B cell (primary cell): ENCODE measurements around the gene GYG2. TPM values are rescaled to one million over a fixed set of nuclear protein-coding genes. Genes with fewer than 3 reads are reported as not detected.

Experiments
- ATAC-seq: fragments of 200-7000 bp; cut with Tn5 transposase; one replicate; pipeline ENCODE4 v1.10.0; 2021; ENCODE audit warnings: low read depth, mild to moderate bottlenecking, moderate number of reproducible peaks, moderate library complexity
- CTCF ChIA-PET: fragments of 350-600 bp; sonication (Branson Sonifier 250); formaldehyde crosslinking; loops from one replicate; lab custom pipeline; 2021; ENCODE audit warnings: antibody characterized with exemption, inconsistent platforms; lab: Charles Lee
- POLR2A ChIA-PET: fragments of 350-600 bp; sonication (Branson Sonifier 250); formaldehyde crosslinking; loops from one replicate; lab custom pipeline; 2021; ENCODE audit warnings: antibody characterized with exemption; lab: Charles Lee
- DNase-seq: peaks from one replicate; pipeline ENCODE4 v3.0.0; 2013
- H2AFZ ChIP-seq: 2 replicates; pipeline ENCODE4 v1.6.1; 2012; ENCODE audit warnings: mild to moderate bottlenecking, low read depth, low read length; ENCODE audit not compliant: insufficient read depth, poor library complexity, severe bottlenecking
- H3K27ac ChIP-seq, 2 donors: 1 replicate in 1 of 2; 2 replicates in 1 of 2; pipeline ENCODE4 v1.5.1; 2012 to 2013; ENCODE audit warnings: low read length in 2 of 2, mild to moderate bottlenecking in 2 of 2, moderate library complexity in 1 of 2
- H3K27me3 ChIP-seq, 4 experiments: fragments of 200-600 bp in 1 of 4; sonication (generic) in 1 of 4; replicated peaks in 1 of 4; 1 replicate in 2 of 4; 2 replicates in 2 of 4; pipeline versions ENCODE4 v1.6.1 to v1.7.0; 2013 to 2016; ENCODE audit warnings: low read length in 3 of 4, mild to moderate bottlenecking in 2 of 4, mixed read lengths in 1 of 4, moderate library complexity in 1 of 4; ENCODE audit not compliant: insufficient read depth in 4 of 4, control insufficient read depth in 3 of 4; ENCODE audit errors: control extremely low read depth in 1 of 4
- H3K36me3 ChIP-seq, 2 experiments: replicated peaks in 1 of 2; 1 replicate in 1 of 2; 2 replicates in 1 of 2; pipeline versions ENCODE4 v1.6.1 to v1.7.1; 2013; ENCODE audit warnings: low read length in 1 of 2; ENCODE audit not compliant: insufficient read depth in 2 of 2, control insufficient read depth in 1 of 2; ENCODE audit errors: control extremely low read depth in 1 of 2, extremely low read depth in 1 of 2
- H3K4me1 ChIP-seq, 2 donors: fragments of 200-600 bp in 1 of 2; sonication (generic) in 1 of 2; 1 replicate in 1 of 2; 2 replicates in 1 of 2; pipeline versions ENCODE4 v1.5.1 to v1.6.1; 2013 to 2017; ENCODE audit warnings: low read length in 2 of 2; ENCODE audit not compliant: control insufficient read depth in 2 of 2, insufficient read depth in 2 of 2
- H3K4me2 ChIP-seq: replicated peaks from 2 replicates; pipeline ENCODE3; 2012; ENCODE audit warnings: mild to moderate bottlenecking, low read depth, low read length; ENCODE audit not compliant: poor library complexity, severe bottlenecking
- H3K4me3 ChIP-seq, 5 experiments: fragments of 200-600 bp in 1 of 5; sonication (generic) in 1 of 5; 1 replicate in 3 of 5; 2 replicates in 2 of 5; pipeline versions ENCODE4 v1.5.1 to v1.7.0; 2011 to 2016; ENCODE audit warnings: low read length in 4 of 5, mild to moderate bottlenecking in 4 of 5, low read depth in 2 of 5, control low read depth in 1 of 5, moderate library complexity in 1 of 5; ENCODE audit not compliant: insufficient read depth in 1 of 5; ENCODE audit errors: control extremely low read depth in 1 of 5, extremely low read depth in 1 of 5
- H3K79me2 ChIP-seq: fragments of 200-600 bp; sonication (generic); one replicate; pipeline ENCODE4 v1.6.0; 2016; ENCODE audit warnings: low read length; ENCODE audit not compliant: control insufficient read depth, insufficient read depth
- H3K9ac ChIP-seq: fragments of 200-600 bp; sonication (generic); 2 replicates; pipeline ENCODE4 v1.6.1; 2017; ENCODE audit warnings: mild to moderate bottlenecking, low read length, moderate library complexity
- H3K9me3 ChIP-seq, 3 donors: one replicate each; pipeline versions ENCODE4 v1.6.1 to v1.7.1; 2013; ENCODE audit warnings: low read length in 2 of 3; ENCODE audit not compliant: control insufficient read depth in 2 of 3, insufficient read depth in 1 of 3; ENCODE audit errors: control extremely low read depth in 1 of 3
- H4K20me1 ChIP-seq: 2 replicates; pipeline ENCODE4 v1.6.0; 2012; ENCODE audit warnings: mild to moderate bottlenecking, low read length; ENCODE audit not compliant: insufficient read depth, control insufficient read depth, poor library complexity, severe bottlenecking
- H3K27ac Mint-ChIP-seq: one replicate; pipeline ENCODE4 v1.8.0; 2021; ENCODE audit warnings: mixed read lengths
- H3K27me3 Mint-ChIP-seq: one replicate; pipeline ENCODE4 v1.8.0; 2021; ENCODE audit warnings: mixed read lengths
- H3K4me1 Mint-ChIP-seq: one replicate; pipeline ENCODE4 v1.8.0; 2021; ENCODE audit warnings: mixed read lengths
- H3K4me3 Mint-ChIP-seq: one replicate; pipeline ENCODE4 v1.8.0; 2021; ENCODE audit warnings: mixed read lengths
- H3K9me3 Mint-ChIP-seq: one replicate; pipeline ENCODE4 v1.8.0; 2022; ENCODE audit warnings: mixed read lengths; ENCODE audit not compliant: insufficient read depth
- EZH2 ChIP-seq: IDR thresholded peaks from 2 replicates; pipeline ENCODE4 v1.6.1; 2012; ENCODE audit warnings: borderline replicate concordance, low read depth, mild to moderate bottlenecking, moderate library complexity, low read length; ENCODE audit not compliant: insufficient read depth, poor library complexity, severe bottlenecking
- WGBS: methylation state at CpG from one replicate; pipeline ENCODE4 v1.1.5; 2013; ENCODE audit warnings: missing lambda C conversion rate; ENCODE audit not compliant: insufficient coverage; 5-methylcytosine and 5-hydroxymethylcytosine counted together
- intact Hi-C: fragments of 100-400 bp; cut with micrococcal nuclease; formaldehyde crosslinking; loops from one replicate; pipeline ENCODE4 v1.10.0; 2022
- polyA plus RNA-seq: library from polyadenylated mRNA; depleted of rRNA; stranded (reverse); fragments of >200 nt; gene quantifications from 2 replicates; pipeline ENCODE4 v1.2.3, GENCODE V29; 2012
- total RNA-seq, 2 donors: library from RNA; stranded (reverse); fragments of 120-200 nt in 1 of 2; gene quantifications; 1 replicate in 1 of 2; 2 replicates in 1 of 2; pipeline versions ENCODE4 v1.2.3 to v1.2.4, GENCODE V29; 2013 to 2022
- TF ChIP-seq, protein P1 (sequence below): fragments of 200-600 bp; IDR thresholded peaks from one replicate; pipeline ENCODE4 v1.8.0; 2022; ENCODE audit warnings: antibody characterized with exemption, mild to moderate bottlenecking

The GYG2 gene
- total and polyA plus RNA-seq, 2 donors (not counting 1 experiment from before 2014, with no cell fraction given), result not detected

DNA sequence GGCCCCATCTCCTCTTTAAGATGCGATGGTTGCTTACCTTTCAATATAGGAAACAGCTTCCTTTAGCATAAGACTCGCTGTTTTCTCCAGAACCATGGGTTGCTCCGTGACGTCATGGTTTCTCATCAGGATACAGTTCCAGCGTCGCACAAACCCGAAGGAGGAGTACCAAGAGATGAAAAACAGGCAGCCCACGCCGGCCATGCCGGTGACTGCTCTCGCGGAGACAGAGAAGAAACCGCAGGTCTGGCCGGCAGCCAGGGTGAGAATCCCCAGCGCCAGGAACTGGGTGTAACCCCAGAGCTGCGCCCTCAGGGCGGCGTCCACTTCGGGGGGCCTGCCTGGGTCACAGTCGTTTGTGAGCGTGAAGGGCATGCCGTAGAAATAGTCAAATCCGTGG, 89.0 kb downstream of the GYG2 start:
- no peak overlapping the region for H3K27ac ChIP-seq
- H4K20me1 ChIP-seq, result no peaks in the 10 kb centered on the region
- intact Hi-C loops, result no loop called here
- ChIA-PET CTCF (no interaction called here), POLR2A (no interaction called here)
- peaks cover 0 to 3% (median 0%) of the 10 kb centered on the region in 3 donors for H3K9me3 ChIP-seq
- Mint-ChIP-seq H3K9me3 (no peaks in the 10 kb centered on the region), H3K4me1 (no peaks in the 10 kb centered on the region), H3K27ac (no peak overlapping the region), H3K4me3 (no peak overlapping the region), H3K27me3 (no peaks in the 10 kb centered on the region)
- no peak for DNase-seq
- H3K27me3 ChIP-seq, result no peaks in the 10 kb centered on the region
- ATAC-seq, result no peak
- no peak overlapping the region for H3K9ac ChIP-seq
- H3K79me2 ChIP-seq, result no peaks in the 10 kb centered on the region
- no peak for TF ChIP-seq EZH2
- TF ChIP-seq, protein P1, sequence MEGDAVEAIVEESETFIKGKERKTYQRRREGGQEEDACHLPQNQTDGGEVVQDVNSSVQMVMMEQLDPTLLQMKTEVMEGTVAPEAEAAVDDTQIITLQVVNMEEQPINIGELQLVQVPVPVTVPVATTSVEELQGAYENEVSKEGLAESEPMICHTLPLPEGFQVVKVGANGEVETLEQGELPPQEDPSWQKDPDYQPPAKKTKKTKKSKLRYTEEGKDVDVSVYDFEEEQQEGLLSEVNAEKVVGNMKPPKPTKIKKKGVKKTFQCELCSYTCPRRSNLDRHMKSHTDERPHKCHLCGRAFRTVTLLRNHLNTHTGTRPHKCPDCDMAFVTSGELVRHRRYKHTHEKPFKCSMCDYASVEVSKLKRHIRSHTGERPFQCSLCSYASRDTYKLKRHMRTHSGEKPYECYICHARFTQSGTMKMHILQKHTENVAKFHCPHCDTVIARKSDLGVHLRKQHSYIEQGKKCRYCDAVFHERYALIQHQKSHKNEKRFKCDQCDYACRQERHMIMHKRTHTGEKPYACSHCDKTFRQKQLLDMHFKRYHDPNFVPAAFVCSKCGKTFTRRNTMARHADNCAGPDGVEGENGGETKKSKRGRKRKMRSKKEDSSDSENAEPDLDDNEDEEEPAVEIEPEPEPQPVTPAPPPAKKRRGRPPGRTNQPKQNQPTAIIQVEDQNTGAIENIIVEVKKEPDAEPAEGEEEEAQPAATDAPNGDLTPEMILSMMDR, result no peak
- no peak overlapping the region for H2AFZ ChIP-seq
- WGBS, result 96% methylated on average over 21 of the region's 23 CpGs
- H3K4me1 ChIP-seq, result no peaks in the 10 kb centered on the region
- no peaks in the 10 kb centered on the region for H3K36me3 ChIP-seq
- no peak overlapping the region for H3K4me2 ChIP-seq
- H3K4me3 ChIP-seq, result no peak overlapping the region

GRCh38 chrX:2921193-2921592, 92.5 kb downstream of the GYG2 start:
- no peaks in the 10 kb centered on the region for H3K36me3 ChIP-seq
- CTCF ChIA-PET, result no interaction called here
- H3K9me3 ChIP-seq, result no peaks in the 10 kb centered on the region
- no peaks in the 10 kb centered on the region for H3K79me2 ChIP-seq
- no peak overlapping the region for H3K4me3 ChIP-seq
- TF ChIP-seq, protein P1, result no peak
- no peak for TF ChIP-seq EZH2
- H2AFZ ChIP-seq, result no peak overlapping the region
- no peak for DNase-seq
- no CpG with 5 or more reads among the region's 1 CpG for WGBS
- no peaks in the 10 kb centered on the region for H3K27me3 Mint-ChIP-seq
- no peak overlapping the region for H3K27ac Mint-ChIP-seq
- H3K4me2 ChIP-seq, result no peak overlapping the region
- H3K27me3 ChIP-seq, result no peaks in the 10 kb centered on the region
- no peaks in the 10 kb centered on the region for H3K9me3 Mint-ChIP-seq
- H3K9ac ChIP-seq, result no peak overlapping the region
- no peaks in the 10 kb centered on the region for H3K4me1 Mint-ChIP-seq
- no peak overlapping the region for H3K4me3 Mint-ChIP-seq
- no peak for ATAC-seq
- POLR2A ChIA-PET, result no interaction called here
- H4K20me1 ChIP-seq, result no peaks in the 10 kb centered on the region
- intact Hi-C loops, result no loop called here
- H3K27ac ChIP-seq, result no peak overlapping the region
- no peaks in the 10 kb centered on the region for H3K4me1 ChIP-seq
